GM12801 (cell line): ENCODE results near the gene MPG.

Experiments
- CTCF ChIP-seq: IDR thresholded peaks from one replicate; pipeline ENCODE4 v1.5.1; 2011; ENCODE audit warnings: control low read depth; ENCODE audit not compliant: insufficient read length; ENCODE audit errors: extremely low read depth

The MPG gene

GRCh38 chr16:97822-98221, 19.8 kb downstream of the MPG start:
- no peak for TF ChIP-seq CTCF

- no peak for TF ChIP-seq CTCF
Measured at GRCh38 chr16:100989-101388, 23.0 kb downstream of the MPG start.

- no peak for TF ChIP-seq CTCF
Measured at GRCh38 chr16:101586-101985, 23.6 kb downstream of the MPG start.

- no peak for TF ChIP-seq CTCF
Measured at GRCh38 chr16:102060-102855, 24.2 kb downstream of the MPG start.

- TF ChIP-seq CTCF = no peak
Measured at GRCh38 chr16:104355-104754, 26.3 kb downstream of the MPG start.

- no peak for TF ChIP-seq CTCF
Measured at GRCh38 chr16:104928-105327, 26.9 kb downstream of the MPG start.

- TF ChIP-seq CTCF = no peak
Measured at GRCh38 chr16:105521-105920, 27.5 kb downstream of the MPG start.
